ENCODE data around the gene CD52. TPM values are rescaled to one million over a fixed set of nuclear protein-coding genes. Genes with fewer than 3 reads are reported as not detected.
A peak's percentile ranks its signal among the peaks of the same experiment; 100 is the strongest.

CD52 gene
- polyA plus RNA-seq, 1 of the 3 experiments (the other 2 are of a cell fraction), result not detected

GRCh38 chr1:26306290-26307229 lies 11.2 kb upstream of the CD52 start, which contains the start of gene UBXN11:
TSS of gene UBXN11 (minus strand) at chr1:26306636. CDS start at chr1:26302883, 3,753 bp downstream.
- Histone ChIP-seq H3K4me1 (ENCODE audit: control insufficient read depth in 1 of 2, insufficient read depth in 2 of 2, low read depth in 1 of 2, low read length in 1 of 2) (peaks cover 0 to 9% of the 10 kb centered on the region in 2 experiments; a peak in 1 of 4 replicates), H3K4me3 (ENCODE audit: low read depth in 2 of 2, low read length in 1 of 2) (peak within 1 kb of the TSS; percentile 81 to 92), H2AFZ (ENCODE audit: low read depth) (peak within 1 kb of the TSS; percentile 95), H3K4me2 (peak within 1 kb of the TSS; percentile 98), H3F3A (replicated peaks; ENCODE audit: insufficient read depth) (no peaks in the 10 kb centered on the region), H3K9me2 (no peaks in the 10 kb centered on the region), H3K9ac (peak within 1 kb of the TSS; percentile 88), H3K9me3 (no peaks in the 10 kb centered on the region), H3K79me2 (ENCODE audit: insufficient read depth) (peaks cover 8% of the 10 kb centered on the region; the same call in 1 of the 2 replicates), H4K20me1 (ENCODE audit: insufficient read depth) (no peaks in the 10 kb centered on the region), H3K27ac (ENCODE audit: low read depth in 2 of 2, low read length in 1 of 2) (peak within 1 kb of the TSS; percentile 27 to 58; a peak in 3 of 4 replicates), H3K27me3 (ENCODE audit: insufficient read depth) (no peaks in the 10 kb centered on the region; the same call in 1 of the 2 replicates), H3K36me3 (replicated peaks in 1 of 2; ENCODE audit: control insufficient read depth in 1 of 2, insufficient read depth in 2 of 2, low read length in 1 of 2) (no peaks in the 10 kb centered on the region)
- peak; percentile 96 for DNase-seq
- ChIA-PET POLR2A (no interaction called here), CTCF (interaction anchor here (0.8 to 5.6 kb wide), 7 partner anchors 11 to 110 kb away, joined by 3 to 41 read pairs (median 6); partner anchors contain the start of genes CD52 and SH3BGRL3)
- peak; percentile 69; the same call in 1 of the 2 replicates for TF ChIP-seq FOXM1 (IDR thresholded peaks at IDR 0.05; ENCODE audit: low read depth)
- peak; percentile 98 for TF ChIP-seq MXI1 (IDR thresholded peaks at IDR 0.05; ENCODE audit: low read depth, low read length)
- peak; percentile 73 for TF ChIP-seq NRF1 (IDR thresholded peaks at IDR 0.05; ENCODE audit: low read depth, low read length)
- TF ChIP-seq RAD21 (IDR thresholded peaks at IDR 0.05; ENCODE audit: low read length), result no peak
- TF ChIP-seq MAX (IDR thresholded peaks at IDR 0.05; ENCODE audit: low read depth), result peak; percentile 66
- TF ChIP-seq NFIC (IDR thresholded peaks at IDR 0.05; ENCODE audit: borderline replicate concordance), result no peak
- peak; percentile 45 for TF ChIP-seq POLR2AphosphoS5 (IDR thresholded peaks at IDR 0.05; ENCODE audit: low read depth, low read length)
- TF ChIP-seq CHD2 (IDR thresholded peaks at IDR 0.05; ENCODE audit: low read length, partially characterized antibody), result peak; percentile 27
- TF ChIP-seq YY1 (IDR thresholded peaks at IDR 0.05; ENCODE audit: low read depth), result peak; percentile 97
- peak; percentile 81; the same call in 1 of the 2 replicates for TF ChIP-seq SIN3A (IDR thresholded peaks at IDR 0.05; ENCODE audit: borderline replicate concordance, low read depth, low read length)
- no peak for TF ChIP-seq TCF12 (IDR thresholded peaks at IDR 0.05)
- no peak for TF ChIP-seq GATA2 (CRISPR knock-in tag; IDR thresholded peaks at IDR 0.05)
- peak; percentile 86 for TF ChIP-seq RFX5 (IDR thresholded peaks at IDR 0.05; ENCODE audit: low read length)
- 3% methylated on average over 19 of the region's 51 CpGs for WGBS (ENCODE audit: low lambda C conversion rate)

GRCh38 chr1:26307363-26307781 lies 10.4 kb upstream of the CD52 start:
- ChIA-PET CTCF (interaction anchor here (1.3 to 5.6 kb wide), 4 partner anchors 11 to 32 kb away, joined by 3 to 41 read pairs (median 6); partner anchors contain the start of gene CD52), POLR2A (interaction anchor here (0.7 kb wide), 1 partner anchor 131 kb away, joined by 6 read pairs; no protein-coding TSS in a partner anchor)
- H2AFZ ChIP-seq (ENCODE audit: low read depth), result peak overlapping the region; percentile 88
- H3K4me1 ChIP-seq (ENCODE audit: control insufficient read depth in 1 of 2, insufficient read depth in 2 of 2, low read depth in 1 of 2, low read length in 1 of 2), result peaks cover 0 to 9% of the 10 kb centered on the region in 2 experiments; a peak in 1 of 4 replicates
- H3K9me3 ChIP-seq, result no peaks in the 10 kb centered on the region
- peaks cover 8% of the 10 kb centered on the region; the same call in 1 of the 2 replicates for H3K79me2 ChIP-seq (ENCODE audit: insufficient read depth)
- H3K9me2 ChIP-seq, result no peaks in the 10 kb centered on the region
- no peak overlapping the region for H3K4me3 ChIP-seq (ENCODE audit: low read depth in 2 of 2, low read length in 1 of 2)
- no peaks in the 10 kb centered on the region for H4K20me1 ChIP-seq (ENCODE audit: insufficient read depth)
- TF ChIP-seq FOSL2 (IDR thresholded peaks at IDR 0.05; ENCODE audit: borderline replicate concordance, low read depth) (no peak), POLR2AphosphoS5 (IDR thresholded peaks at IDR 0.05; ENCODE audit: low read depth, low read length) (no peak), FOXJ3 (CRISPR knock-in tag; IDR thresholded peaks at IDR 0.05) (no peak), PBX3 (IDR thresholded peaks at IDR 0.05) (no peak), CHD2 (IDR thresholded peaks at IDR 0.05; ENCODE audit: low read length, partially characterized antibody) (no peak), CTCF (IDR thresholded peaks at IDR 0.05) (no peak), NRF1 (IDR thresholded peaks at IDR 0.05; ENCODE audit: low read depth, low read length) (no peak)
- no peaks in the 10 kb centered on the region for H3K36me3 ChIP-seq (replicated peaks in 1 of 2; ENCODE audit: control insufficient read depth in 1 of 2, insufficient read depth in 2 of 2, low read length in 1 of 2)
- H3K27me3 ChIP-seq (ENCODE audit: insufficient read depth), result no peaks in the 10 kb centered on the region; the same call in 1 of the 2 replicates
- no peak overlapping the region for H3K4me2 ChIP-seq
- WGBS (ENCODE audit: low lambda C conversion rate), result 46% methylated on average over 6 of the region's 6 CpGs
- H3F3A ChIP-seq (replicated peaks; ENCODE audit: insufficient read depth), result no peaks in the 10 kb centered on the region
- no peak for DNase-seq
- H3K9ac ChIP-seq, result no peak overlapping the region
- no peak overlapping the region for H3K27ac ChIP-seq (ENCODE audit: low read depth in 2 of 2, low read length in 1 of 2)
